Right lobe of liver (tissue), 6 donors: Measurements from ENCODE around the gene RASSF5. TPM values are rescaled to one million over a fixed set of nuclear protein-coding genes. Genes with fewer than 3 reads are reported as not detected.

Experiments used
- ATAC-seq, 4 donors: fragments of 200-7000 bp; cut with Tn5 transposase; one replicate each; pipeline ENCODE4 v1.9.1; 2020; ENCODE audit warnings: mild to moderate bottlenecking in 4 of 4, moderate library complexity in 4 of 4
- DNase-seq, 3 donors: peaks; one replicate each; pipeline ENCODE4 v3.0.0-alpha.2; 2020
- H3K27ac ChIP-seq, 3 donors: fragments of 200-600 bp; one replicate each; pipeline ENCODE4 v1.8.0; 2022
- H3K27me3 ChIP-seq, 2 donors: fragments of 200-600 bp; one replicate each; pipeline ENCODE4 v1.8.0; 2022
- H3K36me3 ChIP-seq, 4 donors: fragments of 200-600 bp; sonication (generic) in 1 of 4; one replicate each; pipeline versions ENCODE4 v1.5.1 to v1.8.0; 2017 to 2022; ENCODE audit warnings: control low read depth in 1 of 4
- H3K4me1 ChIP-seq, 4 donors: fragments of 200-600 bp; sonication (generic) in 1 of 4; one replicate each; pipeline versions ENCODE4 v1.5.1 to v1.8.0; 2017 to 2022; ENCODE audit warnings: control low read depth in 1 of 4
- H3K4me3 ChIP-seq, 3 donors: fragments of 200-600 bp; one replicate each; pipeline ENCODE4 v1.8.0; 2022
- H3K9me3 ChIP-seq, 4 donors: fragments of 200-600 bp; sonication (generic) in 1 of 4; one replicate each; pipeline versions ENCODE4 v1.5.1 to v1.8.0; 2017 to 2022; ENCODE audit warnings: control low read depth in 1 of 4
- CTCF ChIP-seq, 4 donors: fragments of 200-600 bp in 3 of 4; fragments of 450-650 bp in 1 of 4; IDR thresholded peaks; one replicate each; pipeline versions ENCODE4 v1.5.1 to v1.8.0; 2016 to 2022; ENCODE audit warnings: antibody characterized with exemption in 4 of 4, mild to moderate bottlenecking in 2 of 4
- POLR2A ChIP-seq: fragments of 450-650 bp; IDR thresholded peaks from one replicate; pipeline ENCODE4 v1.6.1; 2017; ENCODE audit warnings: antibody characterized with exemption, mild to moderate bottlenecking
- intact Hi-C, 2 donors: fragments of 100-400 bp; cut with DNase I; formaldehyde crosslinking; loops; one replicate each; pipeline versions ENCODE4 v1.11.2 to v1.14.1; 2022
- microRNA-seq, 2 donors: library from miRNA; unstranded; fragments of <30 nt; microRNA quantifications; one replicate each; pipeline ENCODE4, GENCODE V29; 2019 to 2020
- small RNA-seq, 2 experiments: library from RNA; depleted of rRNA; stranded (forward); fragments of <200 nt; gene quantifications; one replicate each; pipeline ENCODE3, GENCODE V24; 2016
- total RNA-seq, 6 experiments: library from RNA; depleted of rRNA in 2 of 6; stranded (reverse); fragments of >200 nt in 2 of 6; fragmentation: NEBNext Ultra II Directional in 3 of 6; extraction: Animal tissue kit (Norgen Biotek cat#: 25700) in 3 of 6; gene quantifications; one replicate each; pipeline versions ENCODE4 v1.1.0 to v1.2.4, GENCODE V29; 2016 to 2023
- donor health status: DM: no; HTN: yes; CAD: no.
- donor health status: DM: no; HTN: no; CAD: no.
- donor health status: DM: no; HTN: no; CAD: no.
- donor health status: DM: no; HTN: yes; CAD: no.
- donor health status: DM: no; HTN: yes; CAD: no.

Gene RASSF5
- total RNA-seq, 6 experiments from 2014 or later, result 8.1 to 18.8 (median 12.6) TPM

GRCh38 chr1:206637605-206638004 lies 130.3 kb downstream of the RASSF5 start:
- no peaks in the 10 kb centered on the region for H3K9me3 ChIP-seq
- no peak overlapping the region for H3K27ac ChIP-seq
- H3K36me3 ChIP-seq, result no peaks in the 10 kb centered on the region
- intact Hi-C loops, result loop anchor here in 1 of 2 donors (10.0 kb wide), 1 partner anchor 277 kb away; no protein-coding TSS in a partner anchor
- no peaks in the 10 kb centered on the region for H3K27me3 ChIP-seq
- H3K4me1 ChIP-seq, result peaks cover 0 to 17% (median 0%) of the 10 kb centered on the region in 4 donors
- H3K4me3 ChIP-seq, result no peak overlapping the region
- DNase-seq, result no peak
- TF ChIP-seq CTCF (IDR thresholded peaks at IDR 0.05), result no peak
- no peak for TF ChIP-seq POLR2A
- no peak for ATAC-seq

Small RNAs within 50 kb of the gene (microRNA-seq; reads per million reads assigned to microRNA genes)
- gene MIR6769B, result 0.29 to 0.64 reads per million in 2 donors

Small RNAs within 50 kb of the gene (small RNA-seq; reads per million reads assigned to genes)
- 0 reads per million in 2 experiments for gene MIR6769B

Other genes starting within 250 kb of the RASSF5 start
- gene IKBKE, start 37.1 kb upstream of the RASSF5 start, total RNA-seq, result 1 to 10 TPM in 5 of 6 experiments, under 1 TPM in 1; 0.86 to 2.7 (median 1.9) TPM
- 10 to 100 TPM; 18.4 to 29.3 (median 24.4) TPM for gene EIF2D, start 104.9 kb downstream of the RASSF5 start, total RNA-seq
- 1 to 10 TPM; 2.8 to 5.6 (median 4.0) TPM for gene DYRK3, start 128.0 kb downstream of the RASSF5 start, total RNA-seq
- 10 to 100 TPM; 25.6 to 46.6 (median 34.0) TPM for gene MAPKAPK2, start 177.4 kb downstream of the RASSF5 start, total RNA-seq